GM12873 (cell line): ENCODE measurements around the gene RNASE1.

ENCODE experiments used
- TF ChIP-seq, protein P1 (sequence below): IDR thresholded peaks from 2 replicates; pipeline ENCODE4 v1.5.1; 2012; ENCODE audit warnings: low read depth, mild to moderate bottlenecking, moderate library complexity, low read length, control low read depth; ENCODE audit not compliant: insufficient read depth; ENCODE audit errors: missing control alignments

The RNASE1 gene

DNA sequence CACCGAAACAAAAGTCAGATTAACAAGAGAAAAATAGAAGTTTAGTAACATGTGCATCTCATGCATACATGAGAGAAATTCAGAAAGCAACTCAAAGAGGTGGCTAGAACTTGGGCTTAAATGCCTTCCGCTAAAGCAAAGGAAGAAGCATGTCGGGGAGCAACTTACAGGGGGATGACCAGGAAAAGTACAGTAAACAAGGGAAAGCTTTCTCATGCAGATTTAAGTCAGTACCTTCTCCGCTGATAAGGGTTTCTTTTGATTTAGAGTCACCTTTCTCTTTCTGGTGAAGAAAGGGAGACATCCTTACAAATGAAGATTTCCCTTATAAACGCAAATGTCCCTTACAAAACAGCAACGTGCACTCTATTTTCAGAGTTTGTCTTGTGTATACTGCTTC lies 27.6 kb downstream of the RNASE1 start:
- TF ChIP-seq, protein P1, sequence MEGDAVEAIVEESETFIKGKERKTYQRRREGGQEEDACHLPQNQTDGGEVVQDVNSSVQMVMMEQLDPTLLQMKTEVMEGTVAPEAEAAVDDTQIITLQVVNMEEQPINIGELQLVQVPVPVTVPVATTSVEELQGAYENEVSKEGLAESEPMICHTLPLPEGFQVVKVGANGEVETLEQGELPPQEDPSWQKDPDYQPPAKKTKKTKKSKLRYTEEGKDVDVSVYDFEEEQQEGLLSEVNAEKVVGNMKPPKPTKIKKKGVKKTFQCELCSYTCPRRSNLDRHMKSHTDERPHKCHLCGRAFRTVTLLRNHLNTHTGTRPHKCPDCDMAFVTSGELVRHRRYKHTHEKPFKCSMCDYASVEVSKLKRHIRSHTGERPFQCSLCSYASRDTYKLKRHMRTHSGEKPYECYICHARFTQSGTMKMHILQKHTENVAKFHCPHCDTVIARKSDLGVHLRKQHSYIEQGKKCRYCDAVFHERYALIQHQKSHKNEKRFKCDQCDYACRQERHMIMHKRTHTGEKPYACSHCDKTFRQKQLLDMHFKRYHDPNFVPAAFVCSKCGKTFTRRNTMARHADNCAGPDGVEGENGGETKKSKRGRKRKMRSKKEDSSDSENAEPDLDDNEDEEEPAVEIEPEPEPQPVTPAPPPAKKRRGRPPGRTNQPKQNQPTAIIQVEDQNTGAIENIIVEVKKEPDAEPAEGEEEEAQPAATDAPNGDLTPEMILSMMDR: no peak

DNA sequence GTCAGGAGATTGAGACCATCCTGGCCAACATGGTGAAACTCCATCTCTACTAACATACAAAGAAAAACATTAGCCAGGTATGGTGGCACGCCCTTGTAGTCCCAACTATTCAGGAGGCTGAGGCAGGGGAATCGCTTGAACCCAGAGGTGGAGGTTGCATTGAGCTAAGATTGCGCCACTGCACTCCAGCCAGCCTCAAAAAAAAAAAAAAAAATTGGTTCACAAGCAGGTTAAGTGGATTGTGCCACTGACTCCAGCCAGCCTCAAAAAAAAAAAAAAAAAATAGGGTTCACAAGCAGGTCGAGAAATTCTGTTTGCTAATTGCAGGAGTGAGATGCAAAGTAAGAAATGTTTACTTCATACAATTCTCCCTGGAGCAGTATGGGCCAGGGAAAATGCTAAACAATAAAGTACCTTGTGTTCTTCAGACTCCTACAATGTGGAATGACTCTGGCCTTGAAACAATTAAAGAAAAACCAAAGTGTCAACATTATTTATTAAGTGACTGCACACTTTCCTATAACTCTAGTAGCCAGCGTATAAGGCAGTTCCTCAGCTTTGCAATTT lies 28.3 kb downstream of the RNASE1 start:
- TF ChIP-seq, protein P1: no peak

DNA sequence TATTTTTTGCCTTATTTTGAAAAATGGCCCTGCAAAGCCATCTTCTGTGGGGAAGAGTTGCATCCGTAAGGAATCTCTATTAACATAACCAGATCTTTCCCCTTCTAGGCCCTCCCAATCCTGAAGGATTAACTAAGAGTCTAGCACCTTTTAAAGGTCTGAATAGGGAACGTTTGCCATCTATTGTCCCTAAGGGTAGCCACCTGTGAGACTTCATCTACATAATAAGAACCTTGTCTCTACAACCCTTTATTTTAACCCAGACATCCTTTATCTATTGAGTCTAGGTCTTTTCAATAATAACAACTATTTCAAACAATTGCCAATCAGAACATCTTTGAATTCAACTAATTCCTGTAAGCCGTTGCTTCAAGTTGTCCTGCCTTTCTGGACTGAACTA lies 30.0 kb downstream of the RNASE1 start:
- TF ChIP-seq, protein P1: no peak

DNA sequence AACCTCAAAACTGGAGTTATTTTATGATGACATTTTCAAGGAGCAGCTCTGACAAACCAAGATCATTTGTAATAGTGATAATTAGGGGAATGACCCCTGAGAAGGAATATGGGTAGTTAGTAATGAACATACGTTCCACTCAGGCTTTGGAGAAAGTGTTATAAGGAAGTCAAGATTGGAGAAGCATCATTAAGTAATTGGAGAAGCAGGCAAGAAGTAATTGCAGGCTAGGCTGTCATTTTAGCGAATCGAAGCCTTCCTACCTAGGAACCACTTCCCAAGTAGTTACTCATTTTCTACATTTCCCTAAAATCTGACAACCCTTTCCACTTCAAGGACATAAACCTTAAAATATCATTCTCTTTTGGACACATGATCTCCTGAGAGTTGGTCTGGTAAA lies 33.2 kb downstream of the RNASE1 start:
- TF ChIP-seq, protein P1: no peak

DNA sequence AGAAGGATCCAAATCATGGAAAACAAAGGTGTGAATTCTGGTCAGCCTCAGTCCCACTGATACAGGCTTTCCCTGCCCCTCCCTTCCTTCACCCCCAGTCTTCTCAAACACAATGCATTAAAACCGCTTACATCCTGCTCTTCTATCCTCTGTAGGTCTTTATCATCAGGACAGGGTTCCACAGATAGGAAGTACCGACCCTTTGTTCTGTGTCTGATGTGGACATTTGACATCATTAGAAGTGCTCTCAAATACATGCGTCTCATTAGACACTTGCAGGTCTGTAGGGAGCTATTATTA lies 34.1 kb downstream of the RNASE1 start:
- TF ChIP-seq, protein P1: no peak

DNA sequence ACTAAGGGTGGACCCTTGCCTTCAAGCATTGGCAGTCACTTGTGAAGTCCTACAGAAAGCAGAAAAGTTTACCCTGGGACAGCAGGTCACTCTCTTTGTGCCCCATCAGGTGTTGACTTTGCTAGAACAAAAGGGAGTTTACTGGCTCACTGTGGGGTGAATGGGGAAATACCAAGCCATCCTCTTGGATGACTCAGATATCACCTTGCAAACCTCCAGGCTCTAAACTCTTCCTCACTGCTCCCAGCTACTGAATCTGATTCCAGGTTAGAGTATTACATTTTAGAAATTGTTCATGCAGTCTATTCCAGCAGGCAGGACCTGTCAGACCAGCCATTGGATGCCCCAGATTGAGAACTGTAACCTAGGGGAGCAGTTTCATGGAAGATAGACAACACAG lies 41.7 kb downstream of the RNASE1 start:
- TF ChIP-seq, protein P1: no peak

DNA sequence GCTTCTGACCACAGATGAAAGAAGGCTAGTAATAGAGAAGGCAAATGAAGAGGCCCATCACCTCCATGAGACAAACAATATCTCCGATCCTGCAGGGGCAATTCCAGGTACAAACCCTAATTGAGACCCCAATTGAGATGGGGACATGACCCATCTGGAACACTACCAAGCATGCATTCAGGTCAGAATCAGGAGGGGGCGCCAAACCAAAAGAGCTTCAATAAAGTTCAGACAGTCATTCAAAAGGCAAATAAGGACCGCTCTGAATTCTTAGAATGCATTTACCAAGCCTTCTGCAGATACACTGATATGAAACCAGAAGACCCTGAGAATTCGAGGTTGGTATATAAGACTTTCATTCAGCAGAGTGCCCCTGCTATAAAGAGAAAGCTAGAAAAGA lies 44.7 kb downstream of the RNASE1 start:
- TF ChIP-seq, protein P1: peak; percentile 61
